Measurements from ENCODE around the gene WDPCP.

- TF ChIP-seq POLR2AphosphoS5 (IDR thresholded peaks at IDR 0.05; ENCODE audit: borderline replicate concordance, low read depth, low read length) (no peak), EZH2 (IDR thresholded peaks at IDR 0.05) (no peak)
Measured at GRCh38 chr2:63619328-63619727, 31.1 kb upstream of the WDPCP start.

Data from SK-N-MC (cell line).